Measurements from ENCODE around the gene FNDC3B.
"Not testable (repeated sequence)": the region's sequence is repeated elsewhere in the genome, so short reads cannot be mapped to it uniquely, and the experiment has no call there.

FNDC3B gene

DNA sequence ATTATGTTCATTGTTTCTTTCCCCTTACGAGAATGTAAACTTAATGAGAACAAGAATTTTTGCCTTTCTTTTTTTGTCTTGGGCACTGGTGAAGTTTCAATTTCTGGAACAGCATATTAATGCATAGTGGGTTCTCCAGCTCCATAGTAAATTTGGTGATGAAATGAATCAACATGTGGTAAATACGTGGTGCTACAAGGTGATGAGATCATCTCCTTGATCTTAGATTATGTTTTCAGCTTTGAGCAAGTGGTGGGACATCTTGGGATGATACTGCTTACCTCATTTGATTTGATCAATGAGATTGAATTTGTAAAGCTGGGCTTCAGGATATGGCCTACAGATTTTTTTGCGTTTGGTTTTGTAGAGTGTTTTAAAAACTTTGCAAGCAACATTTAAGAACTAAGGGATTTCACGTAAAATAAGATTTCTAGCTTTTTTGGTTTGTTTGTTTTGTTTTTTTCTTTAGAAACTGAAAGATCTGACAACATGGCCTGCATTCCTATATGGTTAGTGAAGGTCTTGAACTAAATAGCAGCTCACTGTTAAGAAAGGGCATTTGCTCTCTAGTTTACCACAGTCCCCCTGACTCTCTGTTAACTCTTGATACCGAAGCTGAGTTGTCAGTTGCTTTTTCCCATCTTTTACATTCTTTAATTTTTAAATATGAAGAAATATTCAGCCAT, 45.6 kb downstream of the FNDC3B start:
- peak overlapping the region; percentile 18; the same call in 1 of the 2 replicates for H3K27ac ChIP-seq (ENCODE audit: low read depth, low read length)
- H3K79me2 ChIP-seq (ENCODE audit: control insufficient read depth, insufficient read depth, low read length, unreplicated experiment) = peaks cover 98% of the 10 kb centered on the region
- no peak overlapping the region for H2AFZ ChIP-seq (ENCODE audit: low read length, unreplicated experiment)
- peaks cover 71% of the 10 kb centered on the region for H3K4me1 ChIP-seq (ENCODE audit: control insufficient read depth, insufficient read depth, low read length, unreplicated experiment)
- no peaks in the 10 kb centered on the region for H3K27me3 ChIP-seq (ENCODE audit: insufficient read depth, low read length)
- H3K4me3 ChIP-seq (ENCODE audit: low read depth, low read length) = no peak overlapping the region
- H3K36me3 ChIP-seq (ENCODE audit: insufficient read depth, low read length) = peaks cover 25% of the 10 kb centered on the region

DNA sequence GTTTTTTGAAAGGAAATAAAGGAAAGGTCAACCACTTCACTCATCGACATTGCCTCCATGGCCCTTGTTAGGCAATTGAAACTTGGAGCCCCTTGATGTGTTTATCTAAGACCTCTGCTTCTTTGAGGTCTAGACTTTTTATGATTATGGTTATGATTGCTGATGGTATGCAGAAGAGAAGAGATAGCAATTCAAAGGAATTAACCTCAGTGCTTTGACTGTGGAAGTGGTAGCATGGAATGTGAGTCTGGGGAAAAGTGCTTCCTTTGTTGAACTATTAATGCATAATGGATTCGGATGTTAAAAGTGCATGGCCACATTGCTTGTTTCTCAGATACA, 46.1 kb downstream of the FNDC3B start:
- Histone ChIP-seq H2AFZ (ENCODE audit: low read length, unreplicated experiment) (no peak overlapping the region), H3K27ac (ENCODE audit: low read depth, low read length) (no peak overlapping the region), H3K27me3 (ENCODE audit: insufficient read depth, low read length) (no peaks in the 10 kb centered on the region), H3K36me3 (ENCODE audit: insufficient read depth, low read length) (peaks cover 29% of the 10 kb centered on the region), H3K4me3 (ENCODE audit: low read depth, low read length) (no peak overlapping the region), H3K79me2 (ENCODE audit: control insufficient read depth, insufficient read depth, low read length, unreplicated experiment) (peaks cover 98% of the 10 kb centered on the region), H3K4me1 (ENCODE audit: control insufficient read depth, insufficient read depth, low read length, unreplicated experiment) (peaks cover 77% of the 10 kb centered on the region)

DNA sequence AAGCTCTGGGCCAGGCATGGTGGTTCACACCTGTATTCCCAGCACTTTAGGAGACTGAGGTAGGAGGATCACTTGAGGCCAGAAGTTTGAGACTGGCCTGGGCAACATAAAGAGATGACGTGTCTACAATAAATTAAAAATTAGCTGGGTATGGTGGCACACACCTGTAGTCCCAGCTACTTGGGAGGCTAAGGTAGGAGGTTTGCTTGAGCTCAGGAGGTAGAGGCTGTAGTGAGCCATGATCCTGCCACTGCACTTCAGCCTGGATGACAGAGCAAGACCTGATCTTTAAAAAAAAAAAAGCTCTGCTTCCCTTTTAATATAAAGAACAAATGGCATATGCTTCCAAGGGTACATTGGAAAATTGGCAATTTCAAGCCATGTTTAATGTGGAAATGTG, 46.7 kb downstream of the FNDC3B start:
- Histone ChIP-seq H2AFZ (ENCODE audit: low read length, unreplicated experiment) (no peak overlapping the region), H3K27me3 (ENCODE audit: insufficient read depth, low read length) (no peaks in the 10 kb centered on the region), H3K79me2 (ENCODE audit: control insufficient read depth, insufficient read depth, low read length, unreplicated experiment) (peaks cover 98% of the 10 kb centered on the region), H3K4me1 (ENCODE audit: control insufficient read depth, insufficient read depth, low read length, unreplicated experiment) (peaks cover 78% of the 10 kb centered on the region), H3K4me3 (ENCODE audit: low read depth, low read length) (no peak overlapping the region), H3K27ac (ENCODE audit: low read depth, low read length) (no peak overlapping the region), H3K36me3 (ENCODE audit: insufficient read depth, low read length) (peaks cover 29% of the 10 kb centered on the region)

DNA sequence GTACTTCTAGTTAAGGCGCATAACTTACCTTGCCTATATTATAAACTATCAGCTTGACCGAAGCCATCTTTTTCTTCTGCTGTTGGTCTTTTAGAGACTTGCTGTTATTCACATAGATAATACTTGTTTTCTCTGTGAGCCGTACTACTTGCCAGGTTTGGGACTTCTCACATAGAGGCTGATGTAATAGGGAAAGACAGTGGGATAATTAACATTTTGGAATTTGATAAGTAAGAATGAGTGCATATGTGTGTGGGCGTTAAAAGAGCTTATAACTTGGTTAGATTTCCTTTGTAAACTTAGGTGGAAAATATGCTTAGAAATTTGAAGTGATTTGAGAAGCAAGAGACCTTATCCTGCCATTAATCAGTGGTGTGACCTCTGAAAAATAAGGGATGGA, 47.8 kb downstream of the FNDC3B start:
- Histone ChIP-seq H3K4me3 (ENCODE audit: low read depth, low read length) (no peak overlapping the region), H3K27ac (ENCODE audit: low read depth, low read length) (peak overlapping the region; percentile 18), H3K79me2 (ENCODE audit: control insufficient read depth, insufficient read depth, low read length, unreplicated experiment) (peaks cover 97% of the 10 kb centered on the region), H3K27me3 (ENCODE audit: insufficient read depth, low read length) (no peaks in the 10 kb centered on the region), H3K36me3 (ENCODE audit: insufficient read depth, low read length) (peaks cover 23% of the 10 kb centered on the region), H2AFZ (ENCODE audit: low read length, unreplicated experiment) (no peak overlapping the region), H3K4me1 (ENCODE audit: control insufficient read depth, insufficient read depth, low read length, unreplicated experiment) (peaks cover 78% of the 10 kb centered on the region)

DNA sequence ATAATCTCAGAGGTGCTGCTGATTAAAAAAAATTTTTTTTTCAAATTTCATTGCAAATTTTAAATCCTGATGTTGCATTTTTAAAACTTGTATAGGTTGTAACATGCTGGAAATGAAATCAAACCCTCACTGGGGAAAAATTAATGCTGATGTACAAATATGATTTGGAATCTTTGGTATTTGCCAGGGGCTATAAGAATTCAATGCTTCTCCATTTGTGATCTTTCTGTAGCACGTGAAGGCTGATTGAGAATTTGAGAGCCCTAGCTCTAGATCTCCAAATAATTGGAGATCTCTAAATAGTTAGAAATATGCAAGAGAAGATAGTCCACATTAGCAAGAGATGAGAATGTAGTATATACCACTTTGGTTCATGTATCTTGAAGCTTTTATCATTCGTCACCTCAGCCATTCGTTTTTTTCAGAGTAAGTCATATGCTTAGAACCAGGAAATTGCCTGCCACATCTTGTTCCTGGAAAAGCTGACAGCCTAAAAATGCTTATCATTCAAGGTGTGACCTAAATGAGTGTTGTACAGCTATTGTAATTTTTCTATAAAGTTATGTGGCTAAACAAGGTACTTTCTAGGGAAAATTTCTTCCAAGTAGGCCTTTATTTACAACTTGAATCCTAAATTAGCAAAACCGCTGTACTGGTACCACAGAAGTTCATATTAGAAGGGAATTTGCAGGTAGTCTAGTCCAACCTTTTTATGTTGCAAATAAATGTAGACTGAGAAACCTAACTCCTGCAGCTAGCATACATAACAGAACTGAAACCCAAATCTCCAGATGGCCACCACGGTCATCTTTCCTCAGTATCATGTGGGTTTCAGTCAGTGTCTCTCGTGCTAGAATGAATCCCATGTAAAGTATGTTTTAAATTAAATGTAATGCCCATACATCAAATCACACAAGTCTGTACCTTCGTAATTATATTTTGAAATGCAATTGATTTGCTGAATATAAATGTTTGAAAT, 48.5 kb downstream of the FNDC3B start:
- H3K27ac ChIP-seq (ENCODE audit: low read depth, low read length) = peak overlapping the region; percentile 18
- no peak overlapping the region for H2AFZ ChIP-seq (ENCODE audit: low read length, unreplicated experiment)
- H3K27me3 ChIP-seq (ENCODE audit: insufficient read depth, low read length) = no peaks in the 10 kb centered on the region
- no peak overlapping the region for H3K4me3 ChIP-seq (ENCODE audit: low read depth, low read length)
- H3K79me2 ChIP-seq (ENCODE audit: control insufficient read depth, insufficient read depth, low read length, unreplicated experiment) = peaks cover 97% of the 10 kb centered on the region
- peaks cover 75% of the 10 kb centered on the region for H3K4me1 ChIP-seq (ENCODE audit: control insufficient read depth, insufficient read depth, low read length, unreplicated experiment)
- H3K36me3 ChIP-seq (ENCODE audit: insufficient read depth, low read length) = peaks cover 28% of the 10 kb centered on the region

DNA sequence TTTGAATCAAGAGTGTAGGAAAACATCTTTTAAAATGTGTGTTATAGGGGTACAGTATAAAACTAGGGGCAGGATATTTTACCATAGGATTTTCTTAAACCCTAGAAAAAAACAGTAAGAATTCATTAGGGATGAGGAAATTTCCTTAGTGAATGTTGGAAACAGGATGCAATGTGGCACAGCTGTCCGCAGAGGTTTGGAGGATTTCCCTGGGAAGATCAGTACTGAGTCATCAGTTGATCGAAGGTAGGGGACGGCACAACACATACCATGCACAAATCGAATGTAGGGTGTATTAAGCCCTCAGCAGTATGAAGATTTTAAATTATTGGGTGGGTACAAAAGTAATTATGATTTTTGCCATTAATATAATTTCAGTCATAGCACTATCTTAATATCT, 49.9 kb downstream of the FNDC3B start:
- H3K27me3 ChIP-seq (ENCODE audit: insufficient read depth, low read length) = no peaks in the 10 kb centered on the region
- no peak overlapping the region for H3K4me3 ChIP-seq (ENCODE audit: low read depth, low read length)
- peaks cover 69% of the 10 kb centered on the region for H3K4me1 ChIP-seq (ENCODE audit: control insufficient read depth, insufficient read depth, low read length, unreplicated experiment)
- H3K36me3 ChIP-seq (ENCODE audit: insufficient read depth, low read length) = peaks cover 21% of the 10 kb centered on the region; the same call in 1 of the 2 replicates
- H3K79me2 ChIP-seq (ENCODE audit: control insufficient read depth, insufficient read depth, low read length, unreplicated experiment) = peaks cover 94% of the 10 kb centered on the region
- H2AFZ ChIP-seq (ENCODE audit: low read length, unreplicated experiment) = no peak overlapping the region
- H3K27ac ChIP-seq (ENCODE audit: low read depth, low read length) = peak overlapping the region; percentile 18; the same call in 1 of the 2 replicates

DNA sequence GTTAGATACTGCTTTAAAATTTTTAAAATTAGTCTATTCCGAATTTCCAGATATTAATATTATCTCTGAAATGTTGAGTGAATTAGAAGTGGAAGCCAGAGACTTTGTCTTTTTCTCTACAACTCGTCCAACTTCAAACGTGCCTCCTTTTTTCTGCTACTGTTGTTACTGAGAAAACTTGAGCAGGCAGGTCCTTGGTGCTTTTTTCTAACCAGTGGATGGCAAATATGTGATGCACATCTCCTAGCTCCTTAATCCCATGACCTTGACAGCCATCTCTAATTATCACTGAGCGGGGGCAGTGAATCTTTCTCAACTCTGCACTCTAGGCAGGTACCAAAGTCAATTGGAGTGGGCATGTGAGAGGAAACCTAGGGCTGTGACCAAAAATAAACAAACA, 50.7 kb downstream of the FNDC3B start:
- no peak overlapping the region for H2AFZ ChIP-seq (ENCODE audit: low read length, unreplicated experiment)
- H3K4me1 ChIP-seq (ENCODE audit: control insufficient read depth, insufficient read depth, low read length, unreplicated experiment) = peaks cover 68% of the 10 kb centered on the region
- peaks cover 94% of the 10 kb centered on the region for H3K79me2 ChIP-seq (ENCODE audit: control insufficient read depth, insufficient read depth, low read length, unreplicated experiment)
- no peaks in the 10 kb centered on the region for H3K27me3 ChIP-seq (ENCODE audit: insufficient read depth, low read length)
- H3K4me3 ChIP-seq (ENCODE audit: low read depth, low read length) = no peak overlapping the region
- peak overlapping the region; percentile 42 for H3K27ac ChIP-seq (ENCODE audit: low read depth, low read length)
- peaks cover 15% of the 10 kb centered on the region; the same call in 1 of the 2 replicates for H3K36me3 ChIP-seq (ENCODE audit: insufficient read depth, low read length)

DNA sequence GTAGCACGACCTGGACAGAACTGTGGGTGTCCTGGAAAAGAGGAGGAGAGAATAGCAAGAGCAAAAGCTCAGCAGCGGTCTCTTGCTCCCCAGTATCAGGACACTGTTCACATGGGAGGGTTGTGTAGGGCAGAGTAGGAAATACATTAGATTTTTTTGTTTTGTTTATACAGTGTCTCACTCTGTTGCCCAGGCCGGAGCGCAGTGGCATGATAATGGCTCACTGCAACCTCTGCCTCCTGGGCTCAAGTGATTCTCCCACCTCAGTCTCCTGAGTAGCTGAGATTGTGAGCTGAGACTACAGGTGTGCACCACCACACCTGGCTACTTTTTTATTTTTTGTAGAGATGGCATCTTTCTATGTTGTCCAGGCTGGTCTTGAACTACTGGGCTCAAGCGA, 53.3 kb downstream of the FNDC3B start:
- Histone ChIP-seq H3K4me3 (ENCODE audit: low read depth, low read length) (no peak overlapping the region), H3K36me3 (ENCODE audit: insufficient read depth, low read length) (peaks cover 17% of the 10 kb centered on the region), H3K4me1 (ENCODE audit: control insufficient read depth, insufficient read depth, low read length, unreplicated experiment) (peaks cover 68% of the 10 kb centered on the region), H2AFZ (ENCODE audit: low read length, unreplicated experiment) (no peak overlapping the region), H3K27ac (ENCODE audit: low read depth, low read length) (peak overlapping the region; percentile 59; the same call in 1 of the 2 replicates), H3K27me3 (ENCODE audit: insufficient read depth, low read length) (no peaks in the 10 kb centered on the region), H3K79me2 (ENCODE audit: control insufficient read depth, insufficient read depth, low read length, unreplicated experiment) (peaks cover 92% of the 10 kb centered on the region)

DNA sequence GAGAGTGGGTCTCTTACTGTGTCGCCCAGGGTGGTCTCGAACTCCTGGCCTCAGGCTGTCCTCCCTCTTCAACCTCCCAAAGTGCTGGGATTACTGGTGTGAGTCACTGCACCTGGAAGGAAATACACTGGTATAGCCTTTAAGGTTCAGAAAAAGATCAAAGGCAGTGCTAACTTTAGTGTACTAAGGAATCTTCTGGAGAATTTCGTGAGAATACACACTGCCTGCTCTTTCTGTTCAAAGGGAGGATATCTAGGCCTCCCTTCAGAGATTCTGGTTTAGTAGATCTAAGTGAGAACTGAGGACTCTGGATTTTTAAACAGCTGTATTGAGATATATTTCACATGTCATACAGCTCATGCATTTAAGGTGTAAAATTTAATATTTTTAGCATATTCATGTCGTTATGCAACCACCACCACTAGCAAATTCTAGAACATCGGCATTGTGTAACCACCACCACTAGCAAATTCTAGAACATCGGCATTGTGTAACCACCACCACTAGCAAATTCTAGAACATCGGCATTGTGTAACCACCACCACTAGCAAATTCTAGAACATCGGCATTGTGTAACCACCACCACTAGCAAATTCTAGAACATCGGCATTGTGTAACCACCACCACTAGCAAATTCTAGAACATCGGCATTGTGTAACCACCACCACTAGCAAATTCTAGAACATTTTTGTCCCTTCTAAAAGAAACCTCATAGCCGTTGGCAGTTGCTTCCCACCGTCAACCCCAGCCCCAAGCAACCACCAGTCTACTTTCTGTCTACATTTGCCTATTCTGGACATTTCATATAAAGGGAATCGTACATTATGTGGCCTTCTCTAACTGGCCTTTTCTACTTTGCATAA, 54.4 kb downstream of the FNDC3B start:
- peaks cover 26% of the 10 kb centered on the region for H3K36me3 ChIP-seq (ENCODE audit: insufficient read depth, low read length)
- peak overlapping the region; percentile 63; the same call in 1 of the 2 replicates for H3K27ac ChIP-seq (ENCODE audit: low read depth, low read length)
- peaks cover 72% of the 10 kb centered on the region for H3K4me1 ChIP-seq (ENCODE audit: control insufficient read depth, insufficient read depth, low read length, unreplicated experiment)
- H3K4me3 ChIP-seq (ENCODE audit: low read depth, low read length); H3K27me3 ChIP-seq (ENCODE audit: insufficient read depth, low read length); H2AFZ ChIP-seq (ENCODE audit: low read length, unreplicated experiment): not testable (repeated sequence)
- peaks cover 92% of the 10 kb centered on the region for H3K79me2 ChIP-seq (ENCODE audit: control insufficient read depth, insufficient read depth, low read length, unreplicated experiment)
